ENCODE data around the gene C2CD4C.
"Not testable (repeated sequence)": the region's sequence is repeated elsewhere in the genome, so short reads cannot be mapped to it uniquely, and the experiment has no call there.

C2CD4C gene

DNA sequence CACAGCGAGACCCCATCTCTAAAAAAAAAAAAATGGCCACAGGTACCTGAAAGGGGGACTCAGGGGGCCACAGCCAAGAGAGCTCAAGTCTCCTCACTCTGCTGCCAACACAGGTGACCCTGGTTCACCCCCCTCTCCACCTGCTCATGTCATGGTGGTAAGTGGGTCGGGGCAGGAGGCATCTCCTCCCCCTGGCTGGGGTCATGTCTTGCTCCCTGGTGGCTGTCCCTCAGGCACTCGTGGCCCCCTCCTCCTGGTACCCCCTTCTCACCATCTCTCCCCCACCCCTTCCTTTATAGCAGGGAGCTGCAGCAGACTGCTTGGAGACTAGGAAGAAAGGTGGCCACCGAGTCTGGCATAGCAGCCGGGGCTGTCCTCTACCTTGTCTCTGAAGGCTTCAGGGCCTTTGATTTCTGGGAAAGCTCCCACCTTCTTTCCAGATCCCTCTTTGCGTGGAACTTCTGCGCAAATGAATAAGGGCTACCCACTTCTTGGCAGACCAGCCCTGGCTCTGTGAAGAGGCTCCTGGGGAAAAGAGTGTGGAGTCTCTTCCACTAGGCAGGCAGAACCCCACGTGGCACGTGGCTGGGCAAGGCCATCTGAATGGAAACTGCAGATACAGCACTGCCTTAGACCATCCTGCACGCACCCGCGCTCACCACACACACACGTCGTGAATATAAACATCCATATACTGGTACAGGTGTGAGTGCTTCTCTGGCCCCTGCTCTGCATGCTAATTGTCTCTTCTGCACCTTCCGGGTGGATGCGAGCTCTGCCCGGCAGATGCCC is 44.3 kb downstream of the C2CD4C start:
- no peak for DNase-seq

DNA sequence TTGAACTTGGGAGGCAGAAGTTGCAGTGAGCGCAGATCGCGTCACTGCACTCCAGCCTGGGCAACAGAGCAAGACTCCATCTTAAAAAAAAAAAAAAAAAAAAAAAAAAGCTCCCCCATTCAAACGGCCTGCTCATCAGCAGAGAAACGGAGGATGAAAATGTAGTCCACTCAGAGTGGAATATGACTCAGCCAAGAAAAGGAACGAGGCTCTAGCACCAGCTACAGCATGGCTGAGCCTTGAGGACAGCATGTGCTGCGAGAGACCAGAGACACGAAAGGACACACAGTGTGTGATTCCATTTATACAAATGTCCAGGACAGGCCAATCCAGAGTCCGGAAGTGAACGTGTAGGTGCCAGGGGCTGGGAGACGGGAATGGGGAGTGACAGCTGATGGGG is 46.3 kb downstream of the C2CD4C start:
- no peak for DNase-seq

DNA sequence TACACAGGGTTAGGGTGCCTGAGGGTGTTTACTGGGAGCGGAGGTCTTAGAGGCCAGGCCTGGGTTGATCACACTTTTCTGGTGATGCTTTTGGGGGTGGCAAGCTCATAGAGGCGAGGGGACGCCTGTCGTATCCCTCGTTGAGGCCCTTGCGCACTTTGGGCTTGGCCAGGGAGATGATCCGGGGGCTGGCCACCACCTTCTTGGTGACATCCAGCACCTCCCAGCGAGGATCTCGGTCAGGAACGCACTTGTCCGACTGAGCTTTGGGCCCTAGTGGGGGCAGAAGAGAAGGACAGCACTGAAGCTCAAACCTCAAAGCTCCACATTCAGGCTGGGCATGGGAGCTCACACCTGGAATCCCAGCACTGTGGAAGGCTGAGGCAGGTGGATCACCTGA is 46.8 kb downstream of the C2CD4C start:
- DNase-seq = no peak

DNA sequence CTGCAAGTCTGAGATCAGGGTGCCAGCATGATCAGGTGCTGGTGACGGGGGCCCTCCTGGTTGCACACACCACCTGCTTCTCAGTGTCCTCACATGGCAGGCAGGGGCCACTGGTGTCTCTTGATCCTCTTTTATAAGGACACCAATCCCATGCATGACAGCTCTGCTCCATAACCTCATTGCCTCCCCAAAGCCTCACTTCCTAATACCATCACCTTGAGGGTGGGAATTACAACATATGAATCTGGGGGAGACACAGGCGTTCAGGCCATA is 49.4 kb downstream of the C2CD4C start:
- no peak for DNase-seq

DNA sequence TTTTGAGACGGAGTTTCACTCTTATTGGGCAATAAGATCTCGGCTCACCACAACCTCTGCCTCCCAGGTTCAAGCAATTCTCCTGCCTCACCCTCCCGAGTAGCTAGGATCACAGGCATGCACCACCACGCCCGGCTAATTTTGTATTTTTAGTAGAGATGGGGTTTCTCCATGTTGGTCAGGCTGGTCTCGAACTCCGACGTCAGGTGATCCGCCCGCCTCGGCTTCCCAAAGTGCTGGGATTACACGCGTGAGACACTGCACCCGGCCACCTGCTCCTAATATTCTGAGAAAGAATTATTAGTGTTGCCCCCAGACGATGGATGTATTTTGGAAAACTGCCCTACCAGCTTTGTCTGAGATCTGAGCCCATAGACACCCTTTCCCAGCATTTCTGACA is 53.4 kb downstream of the C2CD4C start:
- DNase-seq = not testable (repeated sequence)
